ENCODE results near the gene CTSW. TPM values are rescaled to one million over a fixed set of nuclear protein-coding genes. Genes with fewer than 3 reads are reported as not detected.

The CTSW gene
- total RNA-seq, 1 donor from 2014 or later: not detected

GRCh38 chr11:65859812-65860277 is 19.8 kb upstream of the CTSW start:
- H3K36me3 Mint-ChIP-seq (ENCODE audit: insufficient read depth): peaks cover 15% of the 10 kb centered on the region
- no peak for DNase-seq (ENCODE audit: low spot score, unreplicated experiment)
- H3K27ac Mint-ChIP-seq: peak overlapping the region; percentile 99
- H3K4me3 Mint-ChIP-seq (ENCODE audit: low read depth): peak overlapping the region; percentile 87
- no peaks in the 10 kb centered on the region for H3K27me3 Mint-ChIP-seq
- no peak for TF ChIP-seq CTCF (IDR thresholded peaks at IDR 0.05; ENCODE audit: unreplicated experiment)
- peaks cover 27% of the 10 kb centered on the region for H3K4me1 Mint-ChIP-seq (ENCODE audit: low read depth)
- no peaks in the 10 kb centered on the region for H3K9me3 Mint-ChIP-seq (ENCODE audit: low read depth)

- Mint-ChIP-seq H3K27me3 (no peaks in the 10 kb centered on the region), H3K27ac (peak within 1 kb of the TSS; percentile 99), H3K4me1 (ENCODE audit: low read depth) (peaks cover 27% of the 10 kb centered on the region), H3K9me3 (ENCODE audit: low read depth) (no peaks in the 10 kb centered on the region), H3K4me3 (ENCODE audit: low read depth) (peak within 1 kb of the TSS; percentile 87), H3K36me3 (ENCODE audit: insufficient read depth) (peaks cover 17% of the 10 kb centered on the region)
- peak; percentile 93 for DNase-seq (ENCODE audit: low spot score, unreplicated experiment)
- peak; percentile 91 for TF ChIP-seq CTCF (IDR thresholded peaks at IDR 0.05; ENCODE audit: unreplicated experiment)
Observed at GRCh38 chr11:65860278-65861164, 19.1 kb upstream of the CTSW start, which contains the start of gene MUS81. TSS of gene MUS81 (plus strand) at chr11:65860433. CDS start at chr11:65860754, 321 bp downstream.

GRCh38 chr11:65861165-65861505 is 18.5 kb upstream of the CTSW start:
- H3K4me3 Mint-ChIP-seq (ENCODE audit: low read depth): peak overlapping the region; percentile 87
- H3K4me1 Mint-ChIP-seq (ENCODE audit: low read depth): peaks cover 23% of the 10 kb centered on the region
- no peaks in the 10 kb centered on the region for H3K9me3 Mint-ChIP-seq (ENCODE audit: low read depth)
- no peaks in the 10 kb centered on the region for H3K27me3 Mint-ChIP-seq
- no peak for TF ChIP-seq CTCF (IDR thresholded peaks at IDR 0.05; ENCODE audit: unreplicated experiment)
- peaks cover 15% of the 10 kb centered on the region for H3K36me3 Mint-ChIP-seq (ENCODE audit: insufficient read depth)
- H3K27ac Mint-ChIP-seq: peak overlapping the region; percentile 95
- no peak for DNase-seq (ENCODE audit: low spot score, unreplicated experiment)

- no peak for TF ChIP-seq CTCF (IDR thresholded peaks at IDR 0.05; ENCODE audit: unreplicated experiment)
- DNase-seq (ENCODE audit: low spot score, unreplicated experiment): no peak
- H3K9me3 Mint-ChIP-seq (ENCODE audit: low read depth): no peaks in the 10 kb centered on the region
- H3K4me3 Mint-ChIP-seq (ENCODE audit: low read depth): peak overlapping the region; percentile 87
- peaks cover 18% of the 10 kb centered on the region for H3K4me1 Mint-ChIP-seq (ENCODE audit: low read depth)
- no peak overlapping the region for H3K27ac Mint-ChIP-seq
- peaks cover 9% of the 10 kb centered on the region for H3K36me3 Mint-ChIP-seq (ENCODE audit: insufficient read depth)
- H3K27me3 Mint-ChIP-seq: no peaks in the 10 kb centered on the region
Observed at GRCh38 chr11:65861533-65862183, 18.0 kb upstream of the CTSW start.

GRCh38 chr11:65862191-65862735 is 17.4 kb upstream of the CTSW start:
- no peak for TF ChIP-seq CTCF (IDR thresholded peaks at IDR 0.05; ENCODE audit: unreplicated experiment)
- Mint-ChIP-seq H3K4me3 (ENCODE audit: low read depth) (no peak overlapping the region), H3K4me1 (ENCODE audit: low read depth) (peaks cover 16% of the 10 kb centered on the region), H3K27me3 (no peaks in the 10 kb centered on the region), H3K27ac (peak overlapping the region; percentile 42), H3K36me3 (ENCODE audit: insufficient read depth) (peaks cover 10% of the 10 kb centered on the region), H3K9me3 (ENCODE audit: low read depth) (no peaks in the 10 kb centered on the region)
- DNase-seq (ENCODE audit: low spot score, unreplicated experiment): no peak
